Measurements from ENCODE around the gene CSRNP2. TPM values are rescaled to one million over a fixed set of nuclear protein-coding genes. Genes with fewer than 3 reads are reported as not detected.

CSRNP2 gene
- total and polyA plus RNA-seq, 2 of the 4 experiments (the other 2 are of a cell fraction) = 14.0 to 21.7 TPM

- intact Hi-C loops (cut with micrococcal nuclease) (no loop called here), dilution Hi-C loops (cut with HindIII; ENCODE audit: low sequenced_read_pairs, unreplicated experiment) (no loop called here), in situ Hi-C loops (cut with MboI; ENCODE audit: low sequenced_read_pairs) (no loop called here)
- Histone ChIP-seq H2BK20ac (ENCODE audit: low read depth, low read length) (no peak overlapping the region), H3K4me3 (ENCODE audit: insufficient read depth, low read depth, low read length) (no peak overlapping the region), H3K9me1 (ENCODE audit: insufficient read depth, low read length) (peaks cover 2% of the 10 kb centered on the region; the same call in 1 of the 2 replicates), H3K27me3 (ENCODE audit: control insufficient read depth, insufficient read depth, low read length) (no peaks in the 10 kb centered on the region), H3K27ac (ENCODE audit: insufficient read depth, low read length) (no peak overlapping the region), H3K4me1 (ENCODE audit: control insufficient read depth, insufficient read depth, low read length) (peaks cover 3% of the 10 kb centered on the region), H3K23ac (ENCODE audit: low read depth, low read length) (no peak overlapping the region), H2BK5ac (ENCODE audit: low read depth, low read length, poor library complexity, severe bottlenecking) (no peak overlapping the region), H3K18ac (ENCODE audit: low read depth, low read length) (no peak overlapping the region), H4K91ac (ENCODE audit: insufficient read depth, low read depth, low read length) (no peak overlapping the region), H2AK9ac (replicated peaks; ENCODE audit: low read depth, low read length, poor library complexity) (no peak overlapping the region), H3K9me3 (ENCODE audit: control insufficient read depth, insufficient read depth, low read length) (no peaks in the 10 kb centered on the region), H2BK120ac (ENCODE audit: low read depth, low read length) (no peak overlapping the region), H3K36me3 (ENCODE audit: control insufficient read depth, insufficient read depth, low read length) (no peaks in the 10 kb centered on the region), H3K14ac (replicated peaks; ENCODE audit: low read depth, low read length) (no peak overlapping the region; the same call in 1 of the 2 replicates), H2BK15ac (ENCODE audit: low read depth, low read length) (no peak overlapping the region), H2AFZ (replicated peaks; ENCODE audit: low read length, poor library complexity) (no peak overlapping the region), H3K79me1 (ENCODE audit: low read depth in 1 of 2, low read length in 2 of 2) (peaks cover 30 to 62% of the 10 kb centered on the region in 2 experiments), H3K56ac (ENCODE audit: extremely low read depth, insufficient read depth, low read length) (no peak overlapping the region), H3K9ac (ENCODE audit: low read depth, low read length) (no peak overlapping the region), H3K4me2 (ENCODE audit: low read depth, low read length) (no peak overlapping the region), H4K8ac (ENCODE audit: low read depth in 2 of 2, low read length in 2 of 2) (no peak overlapping the region), H3K4ac (ENCODE audit: low read depth, low read length) (no peak overlapping the region), H2AK5ac (ENCODE audit: low read depth, low read length) (no peak overlapping the region), H4K20me1 (ENCODE audit: insufficient read depth, low read length) (peaks cover 31% of the 10 kb centered on the region), H4K5ac (ENCODE audit: low read depth, low read length) (no peak overlapping the region)
- CTCF ChIA-PET = interaction anchor here (1.3 kb wide), 1 partner anchor 32 kb away, joined by 5 read pairs; no protein-coding TSS in a partner anchor
- POLR2A ChIA-PET (ENCODE audit: unreplicated experiment) = no interaction called here
- WGBS, 2 experiments (ENCODE audit: extremely low coverage in 2 of 2, insufficient read length in 1 of 2) = no CpG with 5 or more reads among the region's 2 CpGs
- BruUV-seq (replicated peaks) = no TSS peak
- no peak for DNase-seq
- ATAC-seq (ENCODE audit: low read depth) = no peak
- TF ChIP-seq MXI1 (IDR thresholded peaks at IDR 0.05; ENCODE audit: borderline replicate concordance, low read depth, low read length) (no peak), RFX5 (IDR thresholded peaks at IDR 0.05; ENCODE audit: low read depth, low read length) (no peak), MAFK (IDR thresholded peaks at IDR 0.05; ENCODE audit: low read depth, low read length) (no peak), FOS (IDR thresholded peaks at IDR 0.05; ENCODE audit: low read depth, low read length) (no peak), CHD1 (IDR thresholded peaks at IDR 0.05; ENCODE audit: low read depth, low read length) (no peak), CEBPB (IDR thresholded peaks at IDR 0.05; ENCODE audit: low read depth, low read length) (no peak), RCOR1 (IDR thresholded peaks at IDR 0.05; ENCODE audit: insufficient replicate concordance, low read length) (no peak), ELK1 (IDR thresholded peaks at IDR 0.05; ENCODE audit: borderline replicate concordance, low read depth, low read length) (no peak), SMC3 (IDR thresholded peaks at IDR 0.05; ENCODE audit: low read depth, low read length) (no peak), USF2 (IDR thresholded peaks at IDR 0.05; ENCODE audit: low read depth, low read length) (no peak), CTCF (conservative IDR thresholded peaks at IDR 0.05; ENCODE audit: low read depth, low read length) (no peak), NFE2L2 (IDR thresholded peaks at IDR 0.05; ENCODE audit: low read depth, low read length) (no peak), MAZ (IDR thresholded peaks at IDR 0.05; ENCODE audit: borderline replicate concordance, low read depth, low read length) (no peak), BHLHE40 (IDR thresholded peaks at IDR 0.05; ENCODE audit: low read depth, low read length) (no peak), RAD21 (IDR thresholded peaks at IDR 0.05; ENCODE audit: low read length) (no peak), POLR2A (IDR thresholded peaks at IDR 0.05; ENCODE audit: low read depth, low read length) (no peak)
Measured at GRCh38 chr12:51018956-51019355, 64.4 kb downstream of the CSRNP2 start.
